Prostate gland (tissue), 2 donors: ENCODE data around the gene PPFIA3. TPM values are rescaled to one million over a fixed set of nuclear protein-coding genes. Genes with fewer than 3 reads are reported as not detected.

Experiments used
- DNase-seq: peaks from one replicate; pipeline ENCODE4 v3.0.0-alpha.2; 2019; ENCODE audit warnings: low spot score
- H3K27ac ChIP-seq, 2 donors: fragments of 200-600 bp; sonication (generic); 2 replicates each; pipeline ENCODE4 v1.5.1; 2017 to 2019
- H3K27me3 ChIP-seq: fragments of 200-600 bp; sonication (generic); replicated peaks from 2 replicates; pipeline ENCODE4 v1.5.1; 2019; ENCODE audit not compliant: insufficient read depth
- H3K36me3 ChIP-seq, 2 donors: fragments of 200-600 bp; sonication (generic); 1 replicate in 1 of 2; 2 replicates in 1 of 2; pipeline versions ENCODE4 v1.5.1 to v1.8.1; 2017 to 2019
- H3K4me1 ChIP-seq: fragments of 200-600 bp; sonication (generic); replicated peaks from 2 replicates; pipeline ENCODE4 v1.5.1; 2019
- H3K4me3 ChIP-seq, 2 donors: fragments of 200-600 bp; sonication (generic); 2 replicates each; pipeline ENCODE4 v1.5.1; 2017 to 2019
- H3K9me3 ChIP-seq: fragments of 200-600 bp; sonication (generic); 2 replicates; pipeline ENCODE4 v1.5.1; 2017
- POLR2A ChIP-seq: fragments of 450-650 bp; IDR thresholded peaks from one replicate; pipeline ENCODE4 v1.6.1; 2016; ENCODE audit warnings: antibody characterized with exemption, mild to moderate bottlenecking
- POLR2AphosphoS5 ChIP-seq: sonication (generic); formaldehyde crosslinking; IDR thresholded peaks from one replicate; pipeline ENCODE4 v1.6.1; 2017; ENCODE audit warnings: antibody characterized with exemption
- WGBS: methylation state at CpG from one replicate; pipeline ENCODE4 v1.1.5; 2018; 5-methylcytosine and 5-hydroxymethylcytosine counted together
- intact Hi-C: fragments of 100-400 bp; cut with DNase I; formaldehyde crosslinking; loops from one replicate; pipeline ENCODE4 v1.14.2; 2022
- total RNA-seq, 2 donors: library from RNA; depleted of rRNA; stranded (reverse); fragments of >200 nt; gene quantifications; one replicate each; pipeline ENCODE4 v1.1.0, GENCODE V29; 2016
- TF ChIP-seq, protein P1 (sequence below), 4 experiments: fragments of 200-600 bp in 2 of 4; fragments of 450-650 bp in 2 of 4; sonication (generic) in 2 of 4; IDR thresholded peaks; 1 replicate in 3 of 4; 2 replicates in 1 of 4; pipeline ENCODE4 v1.5.1; 2016 to 2019; ENCODE audit warnings: antibody characterized with exemption in 4 of 4, mild to moderate bottlenecking in 2 of 4, moderate library complexity in 2 of 4

Gene PPFIA3
- total RNA-seq, 2 donors from 2014 or later: 12.3 to 18.2 TPM

DNA sequence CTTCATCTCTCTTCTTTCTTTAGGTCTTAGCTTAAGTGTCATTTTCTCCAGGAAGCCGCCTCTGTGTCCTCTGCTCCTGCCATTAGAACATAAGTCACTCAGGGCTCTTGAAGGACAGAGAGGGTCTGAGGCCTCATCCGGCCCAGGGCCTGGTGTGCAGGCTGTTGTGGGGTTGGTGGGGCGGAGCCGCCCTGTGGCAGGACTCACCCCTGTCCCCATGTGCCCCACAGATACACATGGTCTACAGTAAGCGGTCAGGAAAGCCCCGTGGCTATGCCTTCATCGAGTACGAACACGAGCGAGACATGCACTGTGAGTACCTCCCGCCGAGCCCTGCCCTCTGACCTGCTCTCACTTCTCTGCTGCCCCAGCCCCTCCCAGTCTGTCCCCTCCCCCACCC is 18.2 kb upstream of the PPFIA3 start:
- Histone ChIP-seq H3K27ac (no peak overlapping the region), H3K4me3 (no peak overlapping the region), H3K9me3 (no peaks in the 10 kb centered on the region), H3K4me1 (peaks cover 9% of the 10 kb centered on the region), H3K36me3 (peaks cover 13 to 24% of the 10 kb centered on the region in 2 donors), H3K27me3 (no peaks in the 10 kb centered on the region)
- 87% methylated on average over 12 of the region's 12 CpGs for WGBS
- TF ChIP-seq POLR2AphosphoS5 (no peak), POLR2A (no peak)
- TF ChIP-seq, protein P1, sequence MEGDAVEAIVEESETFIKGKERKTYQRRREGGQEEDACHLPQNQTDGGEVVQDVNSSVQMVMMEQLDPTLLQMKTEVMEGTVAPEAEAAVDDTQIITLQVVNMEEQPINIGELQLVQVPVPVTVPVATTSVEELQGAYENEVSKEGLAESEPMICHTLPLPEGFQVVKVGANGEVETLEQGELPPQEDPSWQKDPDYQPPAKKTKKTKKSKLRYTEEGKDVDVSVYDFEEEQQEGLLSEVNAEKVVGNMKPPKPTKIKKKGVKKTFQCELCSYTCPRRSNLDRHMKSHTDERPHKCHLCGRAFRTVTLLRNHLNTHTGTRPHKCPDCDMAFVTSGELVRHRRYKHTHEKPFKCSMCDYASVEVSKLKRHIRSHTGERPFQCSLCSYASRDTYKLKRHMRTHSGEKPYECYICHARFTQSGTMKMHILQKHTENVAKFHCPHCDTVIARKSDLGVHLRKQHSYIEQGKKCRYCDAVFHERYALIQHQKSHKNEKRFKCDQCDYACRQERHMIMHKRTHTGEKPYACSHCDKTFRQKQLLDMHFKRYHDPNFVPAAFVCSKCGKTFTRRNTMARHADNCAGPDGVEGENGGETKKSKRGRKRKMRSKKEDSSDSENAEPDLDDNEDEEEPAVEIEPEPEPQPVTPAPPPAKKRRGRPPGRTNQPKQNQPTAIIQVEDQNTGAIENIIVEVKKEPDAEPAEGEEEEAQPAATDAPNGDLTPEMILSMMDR (IDR thresholded peaks at IDR 0.05): no peak
- DNase-seq: no peak
- intact Hi-C loops: no loop called here

DNA sequence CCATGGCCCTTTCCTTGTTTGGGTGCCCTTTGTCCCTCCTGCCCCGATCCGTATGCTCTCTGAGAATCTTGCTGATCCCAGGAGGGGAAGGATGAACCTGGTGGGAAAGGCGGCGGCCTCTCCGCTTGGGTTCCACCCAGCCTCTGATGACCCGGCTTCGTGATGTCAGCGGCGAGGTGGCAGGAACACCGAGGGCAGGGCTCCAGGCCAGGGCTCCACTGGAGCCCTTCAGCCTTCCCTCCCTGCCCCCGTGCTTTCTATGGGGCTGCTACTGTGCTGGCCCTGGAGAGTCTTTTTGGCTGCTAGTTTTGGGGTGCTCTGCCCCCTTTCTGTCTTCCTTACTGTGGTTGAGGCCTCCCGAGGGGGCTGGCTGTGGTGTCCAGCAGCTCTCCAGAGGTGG is 17.0 kb upstream of the PPFIA3 start:
- H3K36me3 ChIP-seq: peaks cover 16 to 24% of the 10 kb centered on the region in 2 donors
- TF ChIP-seq POLR2A (no peak), POLR2AphosphoS5 (no peak)
- TF ChIP-seq, protein P1 (IDR thresholded peaks at IDR 0.05): no peak
- no peak overlapping the region for H3K27ac ChIP-seq
- no peak for DNase-seq
- WGBS: 86% methylated on average over 12 of the region's 12 CpGs
- H3K4me1 ChIP-seq: peaks cover 9% of the 10 kb centered on the region
- H3K9me3 ChIP-seq: no peaks in the 10 kb centered on the region
- no peak overlapping the region for H3K4me3 ChIP-seq
- no peaks in the 10 kb centered on the region for H3K27me3 ChIP-seq
- intact Hi-C loops: no loop called here

- TF ChIP-seq POLR2A: no peak
- TF ChIP-seq, protein P1 (IDR thresholded peaks at IDR 0.05): no peak
- no peak for TF ChIP-seq POLR2AphosphoS5
- intact Hi-C loops: no loop called here
- H3K36me3 ChIP-seq: peaks cover 21 to 33% of the 10 kb centered on the region in 2 donors
Observed at GRCh38 chr19:49103331-49104085, 15.8 kb upstream of the PPFIA3 start.

GRCh38 chr19:49104229-49104864 is 15.0 kb upstream of the PPFIA3 start:
- no peak overlapping the region for H3K4me3 ChIP-seq
- H3K36me3 ChIP-seq: peaks cover 20 to 39% of the 10 kb centered on the region in 2 donors
- intact Hi-C loops: no loop called here
- TF ChIP-seq POLR2A (no peak), POLR2AphosphoS5 (no peak)
- TF ChIP-seq, protein P1 (IDR thresholded peaks at IDR 0.05): no peak
- 73% methylated on average over 30 of the region's 30 CpGs for WGBS
- no peak for DNase-seq
- no peaks in the 10 kb centered on the region for H3K27me3 ChIP-seq
- H3K27ac ChIP-seq: no peak overlapping the region
- no peaks in the 10 kb centered on the region for H3K9me3 ChIP-seq
- H3K4me1 ChIP-seq: no peaks in the 10 kb centered on the region

More at GRCh38 chr19:49103331-49104085, 15.8 kb upstream of the PPFIA3 start:
- no peak overlapping the region for H3K4me3 ChIP-seq
- no peak for DNase-seq
- no peak overlapping the region for H3K27ac ChIP-seq
- 81% methylated on average over 33 of the region's 33 CpGs for WGBS
- H3K27me3 ChIP-seq: no peaks in the 10 kb centered on the region
- peaks cover 2% of the 10 kb centered on the region for H3K4me1 ChIP-seq
- no peaks in the 10 kb centered on the region for H3K9me3 ChIP-seq
